Stimulated activated CD8-positive, alpha-beta memory T cell treated with anti-CD3 and anti-CD28 coated beads, Interleukin-15, amount 100 ng/mL, for 24 hours (primary cell): ENCODE measurements around the gene LYST.
"Not testable (repeated sequence)": the region's sequence is repeated elsewhere in the genome, so short reads cannot be mapped to it uniquely, and the experiment has no call there.

Experiments used
- DNase-seq: peaks from one replicate; pipeline ENCODE4 v3.0.0-alpha.2; 2020; ENCODE audit warnings: low read depth

Gene LYST

GRCh38 chr1:235632506-235633401, 234.0 kb downstream of the LYST start:
- no peak for DNase-seq

- no peak for DNase-seq
Measured at GRCh38 chr1:235631816-235632215, 234.9 kb downstream of the LYST start.

- no peak for DNase-seq
Measured at GRCh38 chr1:235628316-235629005, 238.2 kb downstream of the LYST start.

- no peak for DNase-seq
Measured at GRCh38 chr1:235625831-235626230, 240.9 kb downstream of the LYST start.

- no peak for DNase-seq
Measured at GRCh38 chr1:235625340-235625739, 241.4 kb downstream of the LYST start.

- no peak for DNase-seq
Measured at GRCh38 chr1:235624721-235625333, 241.9 kb downstream of the LYST start.

- DNase-seq: no peak
Measured at GRCh38 chr1:235622936-235623779, 243.5 kb downstream of the LYST start.

- not testable (repeated sequence) for DNase-seq
Measured at GRCh38 chr1:235619149-235619548, 247.6 kb downstream of the LYST start.

GRCh38 chr1:235617808-235618207, 248.9 kb downstream of the LYST start:
- no peak for DNase-seq

- DNase-seq: no peak
Measured at GRCh38 chr1:235617140-235617539, 249.6 kb downstream of the LYST start.

GRCh38 chr1:235614442-235614954, 252.2 kb downstream of the LYST start:
- DNase-seq: no peak

- no peak for DNase-seq
Measured at GRCh38 chr1:235613602-235614001, 253.1 kb downstream of the LYST start.

GRCh38 chr1:235612761-235613160, 253.9 kb downstream of the LYST start:
- no peak for DNase-seq
